Tibial nerve (tissue), 4 donors: ENCODE measurements around the gene PRUNE2. TPM values are rescaled to one million over a fixed set of nuclear protein-coding genes. Genes with fewer than 3 reads are reported as not detected.

Experiments
- DNase-seq, 2 donors: peaks; one replicate each; pipeline ENCODE4 v3.0.0-alpha.2; 2019; ENCODE audit warnings: low spot score in 2 of 2
- H3K27ac ChIP-seq, 4 donors: fragments of 200-600 bp; sonication (generic) in 3 of 4; one replicate each; pipeline ENCODE4 v1.5.1; 2017 to 2019; ENCODE audit warnings: mild to moderate bottlenecking in 1 of 4
- H3K27me3 ChIP-seq, 2 donors: fragments of 200-600 bp; sonication (generic) in 1 of 2; one replicate each; pipeline versions ENCODE4 v1.5.1 to v1.6.0; 2017 to 2019
- H3K36me3 ChIP-seq, 3 donors: fragments of 200-600 bp; sonication (generic); one replicate each; pipeline ENCODE4 v1.5.1; 2018 to 2019
- H3K4me1 ChIP-seq, 4 donors: fragments of 200-600 bp; sonication (generic) in 3 of 4; one replicate each; pipeline ENCODE4 v1.5.1; 2017 to 2019
- H3K4me3 ChIP-seq, 4 donors: fragments of 200-600 bp; sonication (generic) in 3 of 4; one replicate each; pipeline ENCODE4 v1.5.1; 2017 to 2019; ENCODE audit warnings: mild to moderate bottlenecking in 1 of 4, moderate library complexity in 1 of 4
- H3K9me3 ChIP-seq, 4 donors: fragments of 200-600 bp; sonication (generic) in 3 of 4; one replicate each; pipeline ENCODE4 v1.5.1; 2017 to 2019
- CTCF ChIP-seq, 5 experiments: fragments of 200-600 bp in 3 of 5; fragments of 450-650 bp in 2 of 5; sonication (generic) in 3 of 5; IDR thresholded peaks; one replicate each; pipeline ENCODE4 v1.5.1; 2016 to 2019; ENCODE audit warnings: antibody characterized with exemption in 5 of 5, mild to moderate bottlenecking in 3 of 5, moderate library complexity in 2 of 5
- EP300 ChIP-seq, 2 donors: sonication (generic); formaldehyde crosslinking; IDR thresholded peaks; one replicate each; pipeline ENCODE4 v1.6.1; 2017; ENCODE audit warnings: antibody characterized with exemption in 2 of 2, mild to moderate bottlenecking in 1 of 2
- POLR2A ChIP-seq, 2 donors: fragments of 450-650 bp; IDR thresholded peaks; one replicate each; pipeline ENCODE4 v1.6.1; 2017; ENCODE audit warnings: antibody characterized with exemption in 2 of 2, mild to moderate bottlenecking in 2 of 2, moderate library complexity in 2 of 2
- WGBS, 2 donors: methylation state at CpG; one replicate each; pipeline ENCODE4 v1.1.5; 2018; 5-methylcytosine and 5-hydroxymethylcytosine counted together
- total RNA-seq, 4 donors: library from RNA; depleted of rRNA; stranded (reverse); fragments of >200 nt; gene quantifications; one replicate each; pipeline ENCODE4 v1.1.0, GENCODE V29; 2016

PRUNE2 gene
- total RNA-seq, 4 donors from 2014 or later, result 23.2 to 50.4 (median 24.2) TPM

GRCh38 chr9:76717613-76718012 lies 188.3 kb downstream of the PRUNE2 start:
- Histone ChIP-seq H3K9me3 (no peaks in the 10 kb centered on the region), H3K36me3 (no peaks in the 10 kb centered on the region), H3K4me3 (no peak overlapping the region), H3K4me1 (peaks cover 0 to 9% (median 4%) of the 10 kb centered on the region in 4 donors), H3K27me3 (no peaks in the 10 kb centered on the region), H3K27ac (no peak overlapping the region)
- 22 to 27% methylated on average over 5 of the region's 5 CpGs for WGBS, 2 donors
- DNase-seq, result no peak
- TF ChIP-seq POLR2A (IDR thresholded peaks at IDR 0.05), result no peak
- no peak for TF ChIP-seq CTCF (IDR thresholded peaks at IDR 0.05)
- no peak for TF ChIP-seq EP300 (IDR thresholded peaks at IDR 0.05)

GRCh38 chr9:76717176-76717575 lies 188.7 kb downstream of the PRUNE2 start:
- no peaks in the 10 kb centered on the region for H3K27me3 ChIP-seq
- H3K4me1 ChIP-seq, result peaks cover 0 to 9% (median 4%) of the 10 kb centered on the region in 4 donors
- 69 to 73% methylated on average over 5 of the region's 5 CpGs for WGBS, 2 donors
- no peak for TF ChIP-seq CTCF (IDR thresholded peaks at IDR 0.05)
- no peak for TF ChIP-seq EP300 (IDR thresholded peaks at IDR 0.05)
- no peak for TF ChIP-seq POLR2A (IDR thresholded peaks at IDR 0.05)
- no peaks in the 10 kb centered on the region for H3K9me3 ChIP-seq
- DNase-seq, result no peak
- H3K27ac ChIP-seq, result no peak overlapping the region
- no peaks in the 10 kb centered on the region for H3K36me3 ChIP-seq
- no peak overlapping the region for H3K4me3 ChIP-seq

- no peak overlapping the region for H3K27ac ChIP-seq
- no peaks in the 10 kb centered on the region for H3K27me3 ChIP-seq
- H3K4me1 ChIP-seq, result peaks cover 0 to 9% (median 4%) of the 10 kb centered on the region in 4 donors
- 43 to 50% methylated on average over 7 of the region's 7 CpGs for WGBS, 2 donors
- no peaks in the 10 kb centered on the region for H3K9me3 ChIP-seq
- H3K4me3 ChIP-seq, result no peak overlapping the region
- no peaks in the 10 kb centered on the region for H3K36me3 ChIP-seq
- TF ChIP-seq CTCF (IDR thresholded peaks at IDR 0.05), result no peak
- TF ChIP-seq POLR2A (IDR thresholded peaks at IDR 0.05), result no peak
- TF ChIP-seq EP300 (IDR thresholded peaks at IDR 0.05), result no peak
- no peak for DNase-seq
Measured at GRCh38 chr9:76716085-76716672, 189.7 kb downstream of the PRUNE2 start.

GRCh38 chr9:76713381-76713780 lies 192.5 kb downstream of the PRUNE2 start:
- WGBS, 2 donors, result 83 to 85% methylated on average over 5 of the region's 5 CpGs
- Histone ChIP-seq H3K4me1 (peaks cover 0 to 9% (median 4%) of the 10 kb centered on the region in 4 donors), H3K27ac (no peak overlapping the region), H3K36me3 (no peaks in the 10 kb centered on the region), H3K27me3 (no peaks in the 10 kb centered on the region), H3K9me3 (no peaks in the 10 kb centered on the region), H3K4me3 (no peak overlapping the region)
- no peak for TF ChIP-seq EP300 (IDR thresholded peaks at IDR 0.05)
- no peak for DNase-seq

GRCh38 chr9:76709020-76709419 lies 196.9 kb downstream of the PRUNE2 start:
- TF ChIP-seq CTCF (IDR thresholded peaks at IDR 0.05) (no peak), POLR2A (IDR thresholded peaks at IDR 0.05) (no peak), EP300 (IDR thresholded peaks at IDR 0.05) (no peak)
- no peaks in the 10 kb centered on the region for H3K27me3 ChIP-seq
- H3K36me3 ChIP-seq, result no peaks in the 10 kb centered on the region
- no peaks in the 10 kb centered on the region for H3K4me1 ChIP-seq
- WGBS, 2 donors, result 90 to 93% methylated on average over 9 of the region's 9 CpGs
- no peak overlapping the region for H3K4me3 ChIP-seq
- no peaks in the 10 kb centered on the region for H3K9me3 ChIP-seq
- DNase-seq, result no peak
- H3K27ac ChIP-seq, result no peak overlapping the region

- Histone ChIP-seq H3K27ac (no peak overlapping the region), H3K36me3 (no peaks in the 10 kb centered on the region), H3K4me1 (no peaks in the 10 kb centered on the region), H3K27me3 (no peaks in the 10 kb centered on the region), H3K4me3 (no peak overlapping the region), H3K9me3 (no peaks in the 10 kb centered on the region)
- DNase-seq, result no peak
- WGBS, 2 donors, result 68 to 77% methylated on average over 6 of the region's 6 CpGs
- TF ChIP-seq CTCF (IDR thresholded peaks at IDR 0.05), result no peak
- no peak for TF ChIP-seq POLR2A (IDR thresholded peaks at IDR 0.05)
- TF ChIP-seq EP300 (IDR thresholded peaks at IDR 0.05), result no peak
Measured at GRCh38 chr9:76707510-76707909, 198.4 kb downstream of the PRUNE2 start.
